Neutrophil (primary cell): ENCODE results near the gene SLC4A2.

Experiments used
- H3K27ac ChIP-seq: fragments of 200-600 bp; sonication (generic); 2 replicates; pipeline ENCODE4 v1.5.1; 2016; ENCODE audit warnings: mild to moderate bottlenecking, moderate library complexity
- H3K27me3 ChIP-seq: fragments of 200-600 bp; sonication (generic); 2 replicates; pipeline ENCODE4 v1.6.0; 2016; ENCODE audit warnings: mild to moderate bottlenecking
- H3K36me3 ChIP-seq: fragments of 200-600 bp; sonication (generic); 2 replicates; pipeline ENCODE4 v1.5.1; 2017
- H3K4me1 ChIP-seq, 2 experiments: fragments of 200-600 bp in 1 of 2; sonication (generic) in 1 of 2; 1 replicate in 1 of 2; 2 replicates in 1 of 2; pipeline versions ENCODE4 v1.5.1 to v1.6.1; 2013 to 2016; ENCODE audit warnings: low read depth in 1 of 2, low read length in 1 of 2, mild to moderate bottlenecking in 1 of 2, moderate library complexity in 1 of 2; ENCODE audit not compliant: control insufficient read depth in 1 of 2, insufficient read depth in 1 of 2
- H3K4me3 ChIP-seq, 2 experiments: fragments of 200-600 bp in 1 of 2; sonication (generic) in 1 of 2; 1 replicate in 1 of 2; 2 replicates in 1 of 2; pipeline ENCODE4 v1.5.1; 2013 to 2016; ENCODE audit warnings: low read depth in 1 of 2, low read length in 1 of 2, mild to moderate bottlenecking in 1 of 2, moderate library complexity in 1 of 2
- H3K9me3 ChIP-seq: fragments of 200-600 bp; sonication (generic); 2 replicates; pipeline ENCODE4 v1.5.1; 2016
- TF ChIP-seq, protein P1 (sequence below): fragments of 200-600 bp; sonication (generic); IDR thresholded peaks from 2 replicates; pipeline ENCODE4 v1.5.1; 2016; ENCODE audit warnings: antibody characterized with exemption

SLC4A2 gene

DNA sequence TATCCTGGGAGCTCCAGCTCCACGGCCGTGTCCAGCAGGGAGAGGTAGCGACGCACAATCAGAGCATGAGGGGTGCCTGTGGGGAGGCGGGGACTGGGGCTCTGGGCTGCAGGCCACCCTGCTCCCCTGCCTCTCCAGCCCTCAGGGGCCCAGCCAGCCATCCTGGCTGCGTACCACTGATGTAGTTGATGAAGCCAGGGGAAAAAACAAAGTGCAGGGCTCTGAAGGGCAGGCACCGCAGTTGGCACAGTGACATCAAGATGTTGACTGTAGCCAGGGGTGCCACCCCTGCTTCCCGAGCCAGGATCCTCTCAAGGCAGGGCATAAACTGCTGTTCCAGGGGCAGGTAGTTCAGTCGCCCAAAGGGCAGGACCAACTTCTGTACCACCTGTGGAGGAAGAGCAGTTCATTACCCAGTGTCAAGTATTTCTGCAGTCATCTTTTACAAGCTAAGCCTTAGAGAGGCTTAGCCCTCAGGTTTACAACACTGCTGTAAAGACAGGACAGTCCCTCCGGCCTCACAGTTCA is 18.4 kb downstream of the SLC4A2 start:
- no peak overlapping the region for H3K27ac ChIP-seq
- no peak overlapping the region for H3K4me3 ChIP-seq

GRCh38 chr7:151078233-151079040 is 19.0 kb downstream of the SLC4A2 start:
- no peak overlapping the region for H3K27ac ChIP-seq

More for the DNA sequence above, 18.4 kb downstream of the SLC4A2 start:
- TF ChIP-seq, protein P1, sequence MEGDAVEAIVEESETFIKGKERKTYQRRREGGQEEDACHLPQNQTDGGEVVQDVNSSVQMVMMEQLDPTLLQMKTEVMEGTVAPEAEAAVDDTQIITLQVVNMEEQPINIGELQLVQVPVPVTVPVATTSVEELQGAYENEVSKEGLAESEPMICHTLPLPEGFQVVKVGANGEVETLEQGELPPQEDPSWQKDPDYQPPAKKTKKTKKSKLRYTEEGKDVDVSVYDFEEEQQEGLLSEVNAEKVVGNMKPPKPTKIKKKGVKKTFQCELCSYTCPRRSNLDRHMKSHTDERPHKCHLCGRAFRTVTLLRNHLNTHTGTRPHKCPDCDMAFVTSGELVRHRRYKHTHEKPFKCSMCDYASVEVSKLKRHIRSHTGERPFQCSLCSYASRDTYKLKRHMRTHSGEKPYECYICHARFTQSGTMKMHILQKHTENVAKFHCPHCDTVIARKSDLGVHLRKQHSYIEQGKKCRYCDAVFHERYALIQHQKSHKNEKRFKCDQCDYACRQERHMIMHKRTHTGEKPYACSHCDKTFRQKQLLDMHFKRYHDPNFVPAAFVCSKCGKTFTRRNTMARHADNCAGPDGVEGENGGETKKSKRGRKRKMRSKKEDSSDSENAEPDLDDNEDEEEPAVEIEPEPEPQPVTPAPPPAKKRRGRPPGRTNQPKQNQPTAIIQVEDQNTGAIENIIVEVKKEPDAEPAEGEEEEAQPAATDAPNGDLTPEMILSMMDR, result no peak
- Histone ChIP-seq H3K4me1 (peaks cover 26 to 31% of the 10 kb centered on the region in 2 experiments), H3K9me3 (no peaks in the 10 kb centered on the region), H3K27me3 (no peaks in the 10 kb centered on the region), H3K36me3 (peaks cover 53% of the 10 kb centered on the region)

GRCh38 chr7:151079199-151079910 is 20.0 kb downstream of the SLC4A2 start:
- Histone ChIP-seq H3K4me3 (peak overlapping the region; percentile 79 to 99), H3K4me1 (peaks cover 33 to 41% of the 10 kb centered on the region in 2 experiments), H3K27me3 (peaks cover 7% of the 10 kb centered on the region)

More at GRCh38 chr7:151078233-151079040, 19.0 kb downstream of the SLC4A2 start:
- TF ChIP-seq, protein P1, result no peak
- no peaks in the 10 kb centered on the region for H3K9me3 ChIP-seq
- peak overlapping the region in 1 of 2 experiments; percentile 8 for H3K4me3 ChIP-seq
- H3K27me3 ChIP-seq, result no peaks in the 10 kb centered on the region
- peaks cover 28 to 38% of the 10 kb centered on the region in 2 experiments for H3K4me1 ChIP-seq
- peaks cover 47% of the 10 kb centered on the region for H3K36me3 ChIP-seq

GRCh38 chr7:151080067-151080521 is 20.7 kb downstream of the SLC4A2 start:
- H3K4me3 ChIP-seq, result peak overlapping the region; percentile 79 to 99
- no peaks in the 10 kb centered on the region for H3K9me3 ChIP-seq
- H3K4me1 ChIP-seq, result peaks cover 33 to 41% of the 10 kb centered on the region in 2 experiments
- peaks cover 14% of the 10 kb centered on the region for H3K27me3 ChIP-seq
- peak overlapping the region; percentile 82 for H3K27ac ChIP-seq
- TF ChIP-seq, protein P1, result no peak
- H3K36me3 ChIP-seq, result peaks cover 30% of the 10 kb centered on the region

More at GRCh38 chr7:151079199-151079910, 20.0 kb downstream of the SLC4A2 start:
- TF ChIP-seq, protein P1, result no peak
- Histone ChIP-seq H3K9me3 (no peaks in the 10 kb centered on the region), H3K36me3 (peaks cover 37% of the 10 kb centered on the region), H3K27ac (no peak overlapping the region)

DNA sequence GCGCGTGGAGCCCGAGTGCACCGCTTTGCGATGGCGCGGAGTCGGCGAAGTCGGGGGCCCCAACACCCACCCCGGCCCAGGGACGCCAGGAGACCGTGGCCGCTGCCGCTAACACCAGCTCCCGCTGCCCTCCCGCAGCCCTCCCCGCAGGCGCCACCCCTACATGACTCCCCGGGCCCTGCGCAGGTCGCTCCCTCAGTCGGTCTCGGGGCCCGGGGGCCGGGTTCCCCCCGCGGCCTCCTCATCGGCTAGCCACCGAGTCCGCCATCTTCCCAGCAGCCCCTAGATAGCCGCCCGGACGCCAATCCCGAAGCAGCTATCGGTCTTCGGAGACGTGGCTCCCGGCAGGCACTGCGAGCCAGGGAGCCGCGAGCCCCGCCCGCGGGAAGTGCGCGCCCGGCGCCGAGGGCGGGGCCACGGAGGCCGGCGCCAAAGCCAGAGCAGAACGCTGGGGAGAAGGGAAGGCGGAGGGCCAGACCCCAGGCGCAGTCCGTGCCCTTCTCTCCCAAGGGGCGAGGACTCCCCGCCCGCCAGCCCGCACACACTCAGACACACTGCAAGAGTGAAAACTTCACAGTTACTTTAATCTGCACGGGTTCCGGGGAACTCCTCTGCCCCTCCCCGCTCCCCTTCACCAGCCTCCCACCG is 21.3 kb downstream of the SLC4A2 start, which contains the start of gene FASTK:
Gene FASTK, minus strand, starts transcription at position 288 of the 648 bp plus-strand sequence. Its CDS starts 43 bp downstream, at position 245.
- H3K4me1 ChIP-seq, result peaks cover 35 to 44% of the 10 kb centered on the region in 2 experiments
- H3K9me3 ChIP-seq, result no peaks in the 10 kb centered on the region
- peak within 1 kb of the TSS; percentile 79 to 99 for H3K4me3 ChIP-seq
- TF ChIP-seq, protein P1, result peak; percentile 26
- H3K36me3 ChIP-seq, result peaks cover 25% of the 10 kb centered on the region
- H3K27ac ChIP-seq, result peak within 1 kb of the TSS; percentile 82
- peaks cover 20% of the 10 kb centered on the region for H3K27me3 ChIP-seq
